ENCODE measurements around the gene PTPRK.

DNA sequence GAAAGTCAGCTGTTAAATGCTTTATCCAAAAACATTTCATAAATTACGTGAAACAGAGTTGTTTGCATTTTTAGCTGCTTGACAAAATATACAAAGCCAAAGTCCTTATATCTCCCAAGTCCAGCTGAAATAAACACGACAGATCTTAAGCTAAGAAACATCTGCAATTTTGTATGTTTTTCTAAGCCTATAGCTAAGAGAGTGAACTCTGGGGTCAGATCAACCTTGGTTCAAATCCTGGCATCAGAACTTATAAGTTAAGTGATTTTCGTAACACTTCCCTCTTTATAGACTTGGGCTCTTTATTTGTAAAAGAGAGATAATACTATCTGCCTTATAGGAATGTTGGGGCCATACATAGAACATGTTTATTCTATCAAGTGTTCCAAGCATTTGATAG, 176.7 kb downstream of the PTPRK start:
- TF ChIP-seq, protein P1, sequence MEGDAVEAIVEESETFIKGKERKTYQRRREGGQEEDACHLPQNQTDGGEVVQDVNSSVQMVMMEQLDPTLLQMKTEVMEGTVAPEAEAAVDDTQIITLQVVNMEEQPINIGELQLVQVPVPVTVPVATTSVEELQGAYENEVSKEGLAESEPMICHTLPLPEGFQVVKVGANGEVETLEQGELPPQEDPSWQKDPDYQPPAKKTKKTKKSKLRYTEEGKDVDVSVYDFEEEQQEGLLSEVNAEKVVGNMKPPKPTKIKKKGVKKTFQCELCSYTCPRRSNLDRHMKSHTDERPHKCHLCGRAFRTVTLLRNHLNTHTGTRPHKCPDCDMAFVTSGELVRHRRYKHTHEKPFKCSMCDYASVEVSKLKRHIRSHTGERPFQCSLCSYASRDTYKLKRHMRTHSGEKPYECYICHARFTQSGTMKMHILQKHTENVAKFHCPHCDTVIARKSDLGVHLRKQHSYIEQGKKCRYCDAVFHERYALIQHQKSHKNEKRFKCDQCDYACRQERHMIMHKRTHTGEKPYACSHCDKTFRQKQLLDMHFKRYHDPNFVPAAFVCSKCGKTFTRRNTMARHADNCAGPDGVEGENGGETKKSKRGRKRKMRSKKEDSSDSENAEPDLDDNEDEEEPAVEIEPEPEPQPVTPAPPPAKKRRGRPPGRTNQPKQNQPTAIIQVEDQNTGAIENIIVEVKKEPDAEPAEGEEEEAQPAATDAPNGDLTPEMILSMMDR (IDR thresholded peaks at IDR 0.05), result no peak
- TF ChIP-seq POLR2A (IDR thresholded peaks at IDR 0.05), result no peak
